Aorta (tissue), 5 donors: ENCODE results near the gene TRAPPC1. TPM values are rescaled to one million over a fixed set of nuclear protein-coding genes. Genes with fewer than 3 reads are reported as not detected.

Experiments
- ATAC-seq: fragments of 200-7000 bp; cut with Tn5 transposase; one replicate; pipeline ENCODE4 v1.9.1; 2022; ENCODE audit warnings: moderate library complexity; ENCODE audit not compliant: low FRiP score
- DNase-seq, 2 donors: peaks; one replicate each; pipeline ENCODE4 v3.0.0-alpha.2; 2020
- H3K27ac ChIP-seq, 2 donors: one replicate each; pipeline ENCODE4 v1.5.1; 2013; ENCODE audit warnings: low read length in 2 of 2, mild to moderate bottlenecking in 2 of 2, moderate library complexity in 2 of 2, control low read depth in 1 of 2, inconsistent platforms in 1 of 2, low read depth in 1 of 2
- H3K27me3 ChIP-seq, 2 donors: one replicate each; pipeline ENCODE4 v1.6.1; 2013; ENCODE audit warnings: control low read depth in 1 of 2, low read length in 1 of 2, mild to moderate bottlenecking in 1 of 2, moderate library complexity in 1 of 2; ENCODE audit not compliant: insufficient read depth in 2 of 2, control insufficient read depth in 1 of 2
- H3K36me3 ChIP-seq, 2 donors: one replicate each; pipeline ENCODE4 v1.6.1; 2013; ENCODE audit warnings: control low read depth in 1 of 2, low read length in 1 of 2, mild to moderate bottlenecking in 1 of 2; ENCODE audit not compliant: insufficient read depth in 2 of 2, control insufficient read depth in 1 of 2
- H3K4me1 ChIP-seq, 2 donors: one replicate each; pipeline ENCODE4 v1.6.1; 2013; ENCODE audit warnings: low read length in 2 of 2, control low read depth in 1 of 2, mild to moderate bottlenecking in 1 of 2, moderate library complexity in 1 of 2; ENCODE audit not compliant: insufficient read depth in 2 of 2, control insufficient read depth in 1 of 2
- H3K4me3 ChIP-seq, 2 donors: one replicate each; pipeline ENCODE4 v1.5.1; 2013; ENCODE audit warnings: low read length in 2 of 2, control low read depth in 1 of 2, mild to moderate bottlenecking in 1 of 2
- H3K9me3 ChIP-seq: one replicate; pipeline ENCODE4 v1.6.1; 2013; ENCODE audit warnings: mild to moderate bottlenecking, low read length; ENCODE audit not compliant: control insufficient read depth
- WGBS, 2 donors: extraction: QIAGEN DNeasy Blood & Tissue Kit; methylation state at CpG; one replicate each; pipeline ENCODE4 v1.1.7; 2013; 5-methylcytosine and 5-hydroxymethylcytosine counted together
- intact Hi-C, 2 donors: fragments of 100-400 bp; cut with DNase I; formaldehyde crosslinking; loops; one replicate each; pipeline versions ENCODE4 v1.14.2 to v1.15.0; 2022
- polyA plus RNA-seq, 2 donors: library from polyadenylated mRNA; stranded (reverse); fragments of 200-250 nt; gene quantifications; one replicate each; pipeline ENCODE4 v1.2.3, GENCODE V29; 2013
- total RNA-seq, 2 donors: library from RNA; stranded (reverse); fragmentation: NEBNext Ultra II Directional; extraction: Animal tissue kit (Norgen Biotek cat#: 25700); gene quantifications; one replicate each; pipeline ENCODE4 v1.2.1, GENCODE V29; 2021
- donor health status: healthy with polysubstance abuse.
- donor health status: Bipolar disorder and iron deficiency.
- donor health status: DM: no; HTN: no; CAD: no.
- donor health status: DM: no; HTN: no; CAD: no.
- donor health status: DM: yes; HTN: yes; CAD: no.

Gene TRAPPC1
- total and polyA plus RNA-seq, 4 donors = 70.3 to 126 (median 97.1) TPM

DNA sequence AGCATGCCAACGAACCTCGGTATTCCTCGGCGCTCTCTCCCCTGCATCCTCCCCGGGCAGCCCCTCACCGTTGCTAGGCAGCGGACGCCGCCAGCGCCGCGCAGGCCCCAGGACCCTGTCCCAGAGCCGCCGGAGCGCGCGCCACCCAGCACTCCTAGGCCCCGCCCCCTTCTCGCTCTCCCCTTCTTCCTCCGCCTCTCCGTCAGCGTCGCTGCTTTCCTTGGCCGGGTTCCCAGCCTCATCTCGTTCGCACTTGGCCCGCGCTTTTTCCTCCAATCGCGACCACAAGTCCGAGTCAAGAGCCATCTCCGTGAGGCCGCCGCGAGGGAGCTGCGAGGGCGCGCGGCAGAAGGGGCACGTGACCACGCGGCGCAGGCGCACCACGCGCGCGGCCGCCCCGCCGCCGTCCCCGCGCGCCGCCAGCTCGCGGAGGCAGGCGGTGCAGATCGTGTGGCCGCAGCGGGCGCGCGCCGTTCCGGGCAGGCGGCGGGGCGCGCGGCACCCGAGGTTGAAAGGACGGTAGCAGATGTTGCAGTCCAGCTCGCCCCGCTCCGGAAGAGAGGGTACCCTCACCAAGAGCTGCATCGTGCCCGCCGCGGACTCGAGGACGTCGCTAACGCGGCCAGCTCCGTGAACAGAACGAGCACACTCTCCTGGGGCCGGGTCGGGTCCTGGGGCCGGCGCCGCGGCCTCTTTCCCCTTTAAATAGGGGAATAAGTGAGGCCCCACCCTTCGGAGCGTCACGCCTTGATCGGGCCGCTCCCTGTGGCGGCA, 15.9 kb downstream of the TRAPPC1 start, which contains the start of gene RNF227:
RNF227 (minus strand) TSS at position 679 of the 774 bp plus-strand sequence; CDS start at position 585, 94 bp downstream.
- no peaks in the 10 kb centered on the region for H3K9me3 ChIP-seq
- H3K4me1 ChIP-seq = no peaks in the 10 kb centered on the region
- WGBS, 2 donors = 0 to 1% methylated on average over 85 to 100 of the region's 100 CpGs
- peak within 1 kb of the TSS; percentile 3 to 6 for H3K4me3 ChIP-seq
- H3K27me3 ChIP-seq = no peaks in the 10 kb centered on the region
- H3K36me3 ChIP-seq = no peaks in the 10 kb centered on the region
- ATAC-seq (peak; percentile 92), DNase-seq (peak; percentile 96 to 97)
- peak within 1 kb of the TSS; percentile 76 to 88 for H3K27ac ChIP-seq
- intact Hi-C loops = loop anchor here in 1 of 2 donors (2.0 kb wide), 1 partner anchor 75 kb away; no protein-coding TSS in a partner anchor

DNA sequence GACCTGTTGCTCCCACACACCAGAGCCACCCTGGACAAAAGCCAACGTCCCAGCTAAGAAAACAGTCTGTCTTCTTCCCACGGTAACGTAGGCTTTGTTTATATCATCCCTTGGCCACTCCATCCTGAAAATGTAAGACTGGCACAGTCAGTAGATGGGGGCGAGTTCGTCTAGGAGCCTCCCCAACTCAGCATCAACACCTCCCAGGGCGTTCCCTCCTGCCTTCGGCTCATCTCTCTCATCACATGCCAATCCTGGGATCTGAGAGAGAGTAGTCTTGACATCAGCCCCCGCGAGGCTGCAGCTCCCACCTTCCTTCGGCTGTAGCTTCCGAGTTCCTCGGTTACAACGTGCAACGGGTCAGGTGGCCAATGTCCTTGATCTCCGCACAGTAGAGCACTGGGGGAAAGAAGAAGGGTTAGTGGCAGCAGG, 16.6 kb downstream of the TRAPPC1 start:
- intact Hi-C loops = loop anchor here in 1 of 2 donors (2.0 kb wide), 1 partner anchor 76 kb away; no protein-coding TSS in a partner anchor
- WGBS, 2 donors = 1 to 2% methylated on average over 15 of the region's 15 CpGs
- no peaks in the 10 kb centered on the region for H3K4me1 ChIP-seq
- H3K4me3 ChIP-seq = peak overlapping the region; percentile 3 to 6
- ATAC-seq = peak; percentile 61
- no peaks in the 10 kb centered on the region for H3K36me3 ChIP-seq
- H3K9me3 ChIP-seq = no peaks in the 10 kb centered on the region
- H3K27ac ChIP-seq = peak overlapping the region in 1 of 2 donors; percentile 60
- no peak for DNase-seq
- H3K27me3 ChIP-seq = no peaks in the 10 kb centered on the region

DNA sequence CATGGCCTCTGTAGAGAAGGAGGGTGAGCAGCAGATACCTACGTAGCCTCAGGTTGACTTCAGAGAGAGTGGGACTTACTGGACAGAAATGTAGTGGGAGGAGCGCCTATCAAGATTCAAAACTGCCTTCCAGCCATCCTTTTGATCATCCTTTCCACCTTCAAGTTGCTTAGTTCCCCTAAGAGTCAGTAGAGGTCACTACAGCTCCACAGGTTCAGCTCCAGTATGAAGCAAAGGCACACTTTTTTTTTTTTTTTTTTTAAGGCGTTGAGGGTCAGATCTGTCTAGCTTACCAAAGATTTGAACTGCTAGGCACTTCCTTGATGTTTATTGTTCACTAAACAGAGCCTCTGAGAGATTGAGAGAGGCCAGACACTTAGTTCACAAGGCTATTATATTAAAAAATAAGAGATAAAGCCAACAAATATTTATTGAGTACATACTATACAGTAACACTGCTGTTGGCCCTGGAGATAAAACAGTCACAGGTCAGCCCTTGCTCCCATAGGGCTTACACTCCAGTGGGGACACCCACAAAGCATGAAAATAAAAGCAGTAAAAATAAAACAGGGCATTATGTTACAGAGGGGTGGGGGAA, 18.7 kb downstream of the TRAPPC1 start:
- Histone ChIP-seq H3K27me3 (no peaks in the 10 kb centered on the region), H3K36me3 (no peaks in the 10 kb centered on the region), H3K4me3 (no peak overlapping the region), H3K4me1 (no peaks in the 10 kb centered on the region), H3K9me3 (no peaks in the 10 kb centered on the region), H3K27ac (no peak overlapping the region)
- intact Hi-C loops = loop anchor here in 1 of 2 donors (1.0 kb wide), 1 partner anchor 76 kb away; no protein-coding TSS in a partner anchor
- ATAC-seq (no peak), DNase-seq (peak in 1 of 2 donors; percentile 10)
- 46 to 47% methylated on average over 3 of the region's 3 CpGs for WGBS, 2 donors

DNA sequence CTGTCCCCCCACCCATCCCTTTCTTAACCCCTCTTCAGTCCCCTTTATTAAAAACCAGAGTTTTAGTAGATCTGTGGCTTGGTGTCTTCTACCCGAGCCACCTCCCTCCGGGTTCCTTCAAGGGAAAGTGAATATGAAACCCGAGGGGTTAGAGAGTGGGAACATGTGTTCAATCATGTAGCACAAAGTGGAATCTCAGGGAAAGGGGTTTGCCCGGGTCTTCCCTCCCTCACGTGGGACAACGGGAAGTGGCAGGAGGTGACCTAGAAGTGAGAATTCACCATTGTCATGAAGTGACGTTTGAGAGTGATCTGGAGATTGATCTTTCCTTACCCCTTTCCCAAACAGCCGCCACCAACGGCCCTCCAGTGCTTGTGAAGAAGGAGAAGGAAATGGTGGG, 20.6 kb downstream of the TRAPPC1 start:
- intact Hi-C loops = no loop called here
- no peak overlapping the region for H3K4me3 ChIP-seq
- ATAC-seq = no peak
- H3K36me3 ChIP-seq = no peaks in the 10 kb centered on the region
- no peaks in the 10 kb centered on the region for H3K9me3 ChIP-seq
- no peak overlapping the region for H3K27ac ChIP-seq
- no peaks in the 10 kb centered on the region for H3K4me1 ChIP-seq
- H3K27me3 ChIP-seq = no peaks in the 10 kb centered on the region
- whole genome bisulfite sequencing, 2 donors = 77 to 82% methylated on average over 9 of the region's 9 CpGs
- no peak for DNase-seq

DNA sequence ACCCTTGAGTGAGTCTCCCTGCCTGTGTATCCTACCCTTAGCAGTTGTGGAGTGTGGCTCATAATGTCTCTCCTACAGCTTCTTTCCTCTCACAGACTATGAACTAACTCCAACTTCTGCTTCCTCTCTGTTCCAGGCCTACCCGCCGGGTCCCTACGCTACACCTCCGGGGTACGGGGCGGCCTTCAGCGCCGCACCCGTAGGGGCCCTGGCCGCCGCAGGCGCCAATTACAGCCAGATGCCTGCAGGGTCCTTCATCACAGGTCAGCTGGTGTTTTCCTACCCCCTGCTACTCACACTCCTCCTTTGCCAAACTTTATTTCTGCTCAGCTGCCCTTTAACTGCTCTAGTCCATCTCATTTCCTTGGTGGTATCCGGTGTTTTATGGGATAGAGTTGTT, 21.0 kb downstream of the TRAPPC1 start:
- Histone ChIP-seq H3K4me1 (no peaks in the 10 kb centered on the region), H3K36me3 (no peaks in the 10 kb centered on the region), H3K27ac (no peak overlapping the region), H3K27me3 (no peaks in the 10 kb centered on the region), H3K4me3 (no peak overlapping the region), H3K9me3 (no peaks in the 10 kb centered on the region)
- WGBS, 2 donors = 94 to 96% methylated on average over 13 of the region's 13 CpGs
- DNase-seq (peak in 1 of 2 donors; percentile 62), ATAC-seq (no peak)
- intact Hi-C loops = no loop called here

DNA sequence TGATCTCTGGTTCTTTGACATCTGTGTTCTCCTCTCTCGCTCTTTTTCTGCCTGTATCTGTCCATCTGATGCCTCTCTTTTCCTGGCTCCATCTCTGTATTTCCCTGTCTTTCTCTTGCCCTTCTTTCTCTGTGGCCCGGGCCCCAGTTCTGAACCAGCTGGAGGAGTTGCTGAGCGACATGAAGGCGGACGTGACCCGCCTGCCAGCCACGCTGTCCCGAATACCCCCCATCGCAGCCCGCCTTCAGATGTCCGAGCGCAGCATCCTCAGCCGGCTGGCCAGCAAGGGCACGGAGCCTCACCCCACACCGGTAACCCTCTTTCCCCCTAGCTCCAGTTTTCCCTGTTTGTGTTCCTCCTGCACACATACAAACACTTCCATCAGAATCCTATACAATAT, 21.5 kb downstream of the TRAPPC1 start:
- H3K4me3 ChIP-seq = no peak overlapping the region
- H3K27ac ChIP-seq = no peak overlapping the region
- no peaks in the 10 kb centered on the region for H3K9me3 ChIP-seq
- no peaks in the 10 kb centered on the region for H3K4me1 ChIP-seq
- no peaks in the 10 kb centered on the region for H3K27me3 ChIP-seq
- WGBS, 2 donors = 94% methylated on average over 15 of the region's 15 CpGs
- H3K36me3 ChIP-seq = peaks cover 0 to 2% of the 10 kb centered on the region in 2 donors
- DNase-seq (peak in 1 of 2 donors; percentile 51), ATAC-seq (no peak)
- intact Hi-C loops = no loop called here

DNA sequence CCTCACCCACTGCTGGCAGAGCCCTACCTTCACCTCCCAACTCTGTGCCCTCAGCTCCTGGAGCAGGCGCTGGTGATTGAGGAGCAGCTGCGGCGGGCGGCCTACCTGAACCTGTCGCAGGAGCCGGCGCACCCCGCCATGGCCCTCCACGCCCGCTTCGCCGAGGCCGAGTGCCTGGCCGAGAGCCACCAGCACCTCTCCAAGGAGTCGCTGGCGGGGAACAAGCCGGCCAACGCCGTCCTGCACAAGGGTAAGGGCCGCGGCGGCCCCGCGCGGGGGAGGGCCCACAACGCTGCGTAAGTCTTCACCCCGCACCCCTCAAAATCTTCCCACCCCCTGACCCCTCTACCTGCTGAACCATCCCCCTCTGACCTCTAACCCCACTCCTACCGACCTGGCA, 22.7 kb downstream of the TRAPPC1 start:
- DNase-seq (peak in 1 of 2 donors; percentile 66), ATAC-seq (peak; percentile 20)
- Histone ChIP-seq H3K4me3 (no peak overlapping the region), H3K4me1 (no peaks in the 10 kb centered on the region), H3K36me3 (peaks cover 0 to 5% of the 10 kb centered on the region in 2 donors), H3K9me3 (no peaks in the 10 kb centered on the region), H3K27ac (no peak overlapping the region), H3K27me3 (no peaks in the 10 kb centered on the region)
- intact Hi-C loops = no loop called here
- WGBS, 2 donors = 92 to 93% methylated on average over 29 of the region's 29 CpGs

DNA sequence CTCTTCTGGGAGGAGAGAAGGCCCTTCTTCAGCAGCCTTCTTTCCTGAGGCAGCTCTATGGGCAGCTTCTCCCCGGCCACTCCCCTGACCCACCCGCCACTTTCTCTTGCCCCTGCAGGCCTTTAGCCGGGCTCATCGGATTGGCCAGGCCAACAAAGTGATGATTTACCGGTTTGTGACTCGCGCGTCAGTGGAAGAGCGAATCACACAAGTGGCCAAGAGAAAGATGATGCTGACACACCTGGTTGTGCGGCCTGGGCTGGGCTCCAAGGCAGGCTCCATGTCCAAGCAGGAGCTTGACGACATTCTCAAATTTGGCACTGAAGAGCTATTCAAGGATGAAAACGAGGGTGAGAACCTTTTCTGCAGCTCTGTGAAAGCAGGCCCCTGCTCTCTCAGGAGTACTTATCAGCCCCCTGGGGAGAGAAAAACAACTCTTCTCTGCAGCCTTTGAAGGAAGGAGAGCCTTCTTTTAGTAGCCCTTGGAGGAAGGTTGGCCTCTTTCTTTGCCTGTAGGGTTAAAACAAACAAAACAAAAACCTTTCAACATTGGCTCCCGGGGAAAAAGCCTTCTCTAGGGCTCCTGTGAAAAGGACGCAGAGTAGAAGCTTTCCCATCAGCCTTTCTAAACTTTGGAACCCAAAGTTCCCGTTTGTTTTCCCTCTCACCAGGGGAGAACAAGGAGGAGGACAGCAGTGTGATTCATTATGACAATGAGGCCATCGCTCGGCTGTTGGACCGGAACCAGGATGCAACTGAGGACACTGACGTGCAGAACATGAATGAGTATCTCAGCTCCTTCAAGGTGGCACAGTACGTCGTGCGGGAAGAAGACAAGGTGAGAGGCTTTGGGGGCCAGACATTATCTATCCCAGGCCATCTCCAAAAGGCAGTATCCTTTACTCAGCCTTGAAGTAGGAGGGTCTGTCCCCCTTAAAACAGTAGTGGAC, 28.3 kb downstream of the TRAPPC1 start:
- no peak overlapping the region for H3K27ac ChIP-seq
- ATAC-seq (no peak), DNase-seq (peak in 1 of 2 donors; percentile 53)
- no peaks in the 10 kb centered on the region for H3K9me3 ChIP-seq
- H3K4me3 ChIP-seq = no peak overlapping the region
- WGBS, 2 donors = 71 to 72% methylated on average over 22 of the region's 22 CpGs
- H3K27me3 ChIP-seq = no peaks in the 10 kb centered on the region
- intact Hi-C loops = no loop called here
- H3K36me3 ChIP-seq = peaks cover 0 to 14% of the 10 kb centered on the region in 2 donors
- H3K4me1 ChIP-seq = no peaks in the 10 kb centered on the region
